Activated CD8-positive, alpha-beta memory T cell treated with anti-CD3 and anti-CD28 coated beads for 4 hours (primary cell): Measurements from ENCODE around the gene APBB1IP.

Experiments
- DNase-seq, 2 donors: peaks; one replicate each; pipeline ENCODE4 v3.0.0-alpha.2; 2020; ENCODE audit warnings: low read depth in 2 of 2

APBB1IP gene

DNA sequence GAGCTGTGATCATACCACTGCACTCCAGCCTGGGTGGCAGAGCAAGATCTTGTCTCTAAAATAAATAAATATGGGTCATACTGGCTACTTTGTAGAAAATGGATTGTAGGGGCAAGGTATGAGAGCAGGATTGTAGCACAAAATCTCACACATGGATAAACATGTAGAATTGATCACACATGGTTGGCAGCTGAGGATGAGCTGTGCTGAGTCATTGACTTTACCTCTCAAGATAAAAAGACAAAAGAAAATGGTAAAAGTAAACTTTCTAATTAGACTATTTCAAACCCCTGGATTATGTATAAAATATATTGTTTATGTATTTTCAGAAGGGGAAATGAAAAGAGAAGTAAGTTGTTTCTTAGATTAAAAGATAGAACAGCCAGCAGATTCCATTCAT, 69.3 kb downstream of the APBB1IP start:
- no peak for DNase-seq

DNA sequence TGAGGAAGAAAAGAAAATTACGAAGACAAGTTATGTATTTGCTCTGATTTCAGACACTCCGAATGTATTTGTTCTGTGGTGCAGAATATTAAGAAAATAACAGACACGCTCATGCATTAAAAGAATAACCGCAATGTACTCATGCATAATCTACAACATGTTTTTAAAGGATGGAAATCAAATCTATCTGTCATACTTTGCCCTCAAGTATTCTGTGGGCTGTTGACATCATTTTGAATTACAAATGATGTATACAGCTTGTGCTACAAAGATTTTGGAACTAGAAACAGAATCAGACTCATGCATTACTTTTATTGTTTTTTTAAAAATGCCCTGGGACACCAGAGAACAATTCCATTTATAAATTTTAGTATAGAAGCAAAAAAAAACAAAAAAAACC, 69.9 kb downstream of the APBB1IP start:
- DNase-seq = no peak

- no peak for DNase-seq
Measured at GRCh38 chr10:26509307-26509706, 71.2 kb downstream of the APBB1IP start.

GRCh38 chr10:26513101-26513500, 75.0 kb downstream of the APBB1IP start:
- DNase-seq = no peak

DNA sequence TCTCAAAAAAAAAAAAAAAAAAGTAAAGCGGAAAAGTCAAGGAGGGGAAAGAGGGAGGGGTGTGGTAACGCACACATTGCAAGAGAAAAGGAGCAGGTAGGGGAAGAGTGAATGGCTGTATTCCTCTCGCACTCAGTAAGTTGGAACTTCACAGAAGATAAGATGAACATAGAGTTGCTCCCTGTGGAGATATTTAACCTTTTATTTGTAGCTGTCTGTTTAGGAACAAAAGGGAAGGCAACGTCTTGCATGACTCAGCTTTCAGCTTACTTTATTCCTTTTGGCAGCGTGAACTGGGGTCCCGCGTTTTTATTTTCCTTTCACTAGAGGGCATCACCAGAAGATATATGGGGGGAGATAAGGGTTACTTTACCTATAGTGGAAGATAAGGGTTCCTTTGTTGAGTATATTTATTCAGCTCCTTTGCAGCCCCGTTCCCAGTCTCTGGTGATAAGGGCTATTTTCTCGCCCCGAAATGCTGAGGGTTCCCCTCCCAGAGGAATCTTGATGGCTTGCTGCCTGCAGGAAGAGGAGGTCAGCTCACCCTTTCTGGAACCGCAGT, 78.5 kb downstream of the APBB1IP start:
- DNase-seq = no peak

GRCh38 chr10:26517141-26517867, 79.2 kb downstream of the APBB1IP start:
- no peak for DNase-seq

DNA sequence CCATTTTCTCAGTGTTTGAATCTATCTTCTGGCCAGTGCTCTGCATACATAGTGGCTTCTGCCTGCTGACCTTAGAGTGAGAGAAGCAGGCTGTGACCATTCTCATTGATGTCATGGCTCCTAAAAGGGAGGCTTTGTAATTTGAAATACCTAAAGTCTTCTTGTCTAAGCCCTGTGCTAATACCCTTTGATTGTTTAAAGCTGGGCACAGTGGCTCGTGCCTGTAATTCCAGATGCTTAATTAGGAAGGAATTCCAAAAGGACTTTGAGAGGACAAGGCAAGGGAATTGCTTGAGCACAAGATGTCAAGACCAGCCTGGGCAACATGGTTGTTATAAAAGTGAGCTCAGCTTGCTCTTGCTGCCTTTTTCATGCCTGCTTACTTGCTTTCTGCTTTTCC, 81.7 kb downstream of the APBB1IP start:
- DNase-seq = no peak

DNA sequence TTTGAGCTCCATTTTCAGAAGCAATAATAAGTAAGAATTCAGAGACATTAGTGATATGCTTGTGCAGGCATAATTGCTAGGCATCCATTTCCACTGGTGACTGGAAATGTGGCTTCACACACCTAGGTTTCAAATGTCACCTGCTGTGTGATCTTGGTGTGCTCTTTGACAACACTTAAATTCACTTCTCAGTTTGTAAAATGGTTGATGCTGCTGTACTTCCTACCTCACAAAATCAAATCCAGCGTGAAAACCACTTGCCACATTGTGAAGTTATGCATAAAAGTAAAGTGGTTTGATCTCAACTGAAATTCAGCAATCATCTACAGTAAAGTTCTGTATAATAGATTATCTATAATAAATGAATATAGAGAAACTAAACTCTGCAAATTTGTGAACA, 82.4 kb downstream of the APBB1IP start:
- no peak for DNase-seq

GRCh38 chr10:26524161-26524896, 86.2 kb downstream of the APBB1IP start:
- no peak for DNase-seq

- DNase-seq = no peak
Measured at GRCh38 chr10:26525586-26525985, 87.4 kb downstream of the APBB1IP start.

DNA sequence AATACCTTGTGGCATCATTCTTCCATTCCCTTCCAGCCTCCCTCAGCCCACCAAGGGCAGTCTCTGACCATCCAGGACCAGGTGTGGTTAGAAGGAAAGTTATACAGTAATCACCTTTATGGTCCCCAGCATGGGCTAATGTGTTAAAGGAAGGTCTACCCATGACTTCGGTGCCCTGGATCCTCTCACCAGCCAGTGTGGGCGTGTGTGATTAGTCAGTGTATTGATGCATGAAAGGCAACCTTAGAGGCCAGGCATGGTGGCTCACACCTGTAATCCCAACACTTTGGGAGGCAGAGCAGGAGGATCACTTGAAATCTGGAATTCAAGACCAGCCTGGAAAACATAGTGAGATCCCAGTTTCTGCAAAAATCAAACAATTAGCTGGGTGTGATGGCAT, 88.9 kb downstream of the APBB1IP start:
- DNase-seq = no peak

GRCh38 chr10:26528048-26528447, 89.9 kb downstream of the APBB1IP start:
- DNase-seq = no peak

- DNase-seq = no peak
Measured at GRCh38 chr10:26528715-26529393, 90.7 kb downstream of the APBB1IP start.

DNA sequence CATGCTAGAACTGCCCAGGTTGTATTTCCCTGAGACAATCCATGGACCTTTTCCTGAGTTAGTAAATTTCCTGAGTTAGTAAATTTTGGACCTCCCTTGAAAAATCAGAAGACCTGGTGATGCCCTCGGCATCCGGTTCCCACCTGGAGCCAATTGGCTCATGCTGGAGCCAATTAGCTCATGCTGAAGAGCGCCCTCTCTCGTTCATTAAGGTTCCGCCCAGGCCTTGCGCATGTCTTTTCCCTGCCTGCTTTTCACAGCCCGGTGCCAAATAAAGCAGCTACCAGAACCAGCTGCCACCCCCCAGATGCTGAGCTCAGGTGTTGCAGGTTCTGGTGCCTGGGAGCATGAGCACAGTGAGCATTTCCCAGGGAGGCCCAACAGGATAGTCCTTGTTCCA, 96.2 kb downstream of the APBB1IP start:
- no peak for DNase-seq

- DNase-seq = no peak
Measured at GRCh38 chr10:26540601-26541000, 102.5 kb downstream of the APBB1IP start.

DNA sequence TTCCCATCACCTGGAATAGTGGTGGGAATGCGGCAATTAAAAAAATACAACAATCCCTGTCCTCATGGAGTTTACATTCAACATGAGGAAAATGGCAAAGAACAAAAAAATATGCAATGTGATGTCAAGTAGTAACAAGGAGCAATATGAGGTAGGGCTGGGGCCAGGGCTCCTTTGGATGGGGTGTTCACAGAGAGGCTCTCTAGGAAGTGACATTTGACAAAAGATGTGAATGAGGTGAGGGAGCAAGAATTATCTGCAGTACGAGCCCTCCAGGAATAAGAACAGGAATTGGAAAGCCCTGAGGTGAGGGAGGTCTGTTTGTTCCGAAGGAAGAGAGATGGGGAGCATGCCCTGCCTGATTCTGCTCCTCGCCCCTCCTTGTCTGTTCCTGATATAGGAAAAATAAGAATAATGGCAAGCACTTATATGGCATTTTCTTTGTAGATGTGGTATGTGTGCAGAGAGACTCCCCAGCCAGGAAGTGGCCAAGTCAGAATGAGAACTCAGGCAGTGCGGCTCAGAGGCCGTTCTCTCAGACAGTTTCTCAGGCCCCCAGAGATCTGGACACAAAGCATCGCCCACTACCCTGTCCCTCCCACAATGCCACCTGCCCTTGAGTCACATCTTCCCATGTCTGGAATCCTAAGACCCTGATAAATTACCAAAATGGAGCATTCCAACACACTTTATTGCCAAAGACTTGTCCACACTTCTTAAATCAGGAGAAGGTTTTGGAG, 105.6 kb downstream of the APBB1IP start:
- no peak for DNase-seq

DNA sequence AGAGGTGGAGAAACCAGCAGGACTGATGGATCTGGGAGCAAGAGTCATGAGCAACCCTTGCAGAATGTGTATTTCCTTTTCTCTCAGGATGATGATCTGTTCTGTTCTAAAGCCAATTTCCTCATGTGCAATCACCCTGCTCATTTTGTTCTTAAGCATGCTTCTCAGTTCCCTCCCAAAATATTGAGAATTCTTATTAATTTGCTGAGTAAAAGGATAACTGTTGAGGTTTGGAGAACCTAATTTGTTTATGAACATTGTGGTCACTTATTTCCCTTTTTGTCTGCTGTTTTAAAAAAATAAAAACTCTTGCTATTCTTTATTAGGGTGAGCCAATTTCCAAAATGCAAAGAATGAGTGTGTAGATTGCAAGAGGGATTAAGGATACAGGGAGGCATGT, 106.8 kb downstream of the APBB1IP start:
- DNase-seq = no peak

GRCh38 chr10:26550774-26551526, 112.8 kb downstream of the APBB1IP start:
- no peak for DNase-seq

DNA sequence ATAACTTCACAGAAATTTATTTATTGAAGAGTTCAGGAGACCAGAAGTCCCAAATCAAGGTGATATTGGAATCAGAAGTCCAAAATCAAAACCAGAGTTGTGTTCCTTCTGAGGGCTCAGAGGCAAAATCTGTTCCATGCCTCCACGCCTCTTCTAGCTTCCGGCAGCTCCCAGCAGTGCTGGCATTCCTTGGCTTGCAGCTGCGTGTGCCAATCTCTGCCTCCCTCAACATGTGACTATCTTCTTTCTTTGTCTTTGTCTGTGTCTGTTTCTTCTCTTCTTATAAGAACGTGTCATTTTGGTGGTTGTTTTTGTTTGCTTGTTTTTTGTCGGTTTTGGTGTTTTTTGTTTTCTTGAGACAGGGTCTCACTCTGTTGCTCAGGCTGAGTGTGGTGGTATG, 116.1 kb downstream of the APBB1IP start:
- no peak for DNase-seq

DNA sequence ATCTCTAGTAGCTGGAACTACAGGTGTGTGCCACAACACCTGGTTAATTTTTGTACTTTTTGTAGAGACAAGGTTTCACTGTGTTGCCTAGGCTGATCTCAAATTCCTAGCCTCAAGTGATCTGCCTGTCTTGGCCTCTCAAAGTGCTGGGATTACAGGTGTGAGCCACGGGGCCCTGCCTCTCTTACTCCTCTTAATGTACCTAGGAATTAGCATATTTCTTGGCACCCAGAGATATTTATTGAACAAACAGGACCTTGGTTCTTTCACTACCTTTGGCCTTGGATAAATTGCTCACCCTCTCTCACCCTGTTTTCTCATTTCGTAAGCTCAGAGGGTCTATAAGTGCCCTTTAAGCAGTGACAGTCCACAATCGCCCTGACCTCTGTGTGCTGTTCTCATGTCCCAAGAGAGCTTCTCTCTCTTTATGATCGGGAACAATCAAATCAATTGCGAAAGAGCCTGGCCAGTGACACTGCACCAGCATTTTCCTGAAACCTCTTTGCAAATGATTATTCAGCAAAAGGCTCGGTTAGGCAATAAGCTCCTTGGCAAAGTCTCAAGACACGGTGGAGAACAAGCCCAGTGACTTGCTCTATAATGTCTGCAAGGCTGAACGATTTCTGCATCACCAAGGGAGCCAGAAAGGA, 117.7 kb downstream of the APBB1IP start:
- DNase-seq = no peak
